ENCODE measurements around the gene PBX4. TPM values are rescaled to one million over a fixed set of nuclear protein-coding genes. Genes with fewer than 3 reads are reported as not detected.

PBX4 gene
- total and polyA plus RNA-seq, 10 of the 15 experiments (the other 5 are each of a cell fraction or from before 2014, with no cell fraction given), result 0.18 to 17.3 (median 4.2) TPM

DNA sequence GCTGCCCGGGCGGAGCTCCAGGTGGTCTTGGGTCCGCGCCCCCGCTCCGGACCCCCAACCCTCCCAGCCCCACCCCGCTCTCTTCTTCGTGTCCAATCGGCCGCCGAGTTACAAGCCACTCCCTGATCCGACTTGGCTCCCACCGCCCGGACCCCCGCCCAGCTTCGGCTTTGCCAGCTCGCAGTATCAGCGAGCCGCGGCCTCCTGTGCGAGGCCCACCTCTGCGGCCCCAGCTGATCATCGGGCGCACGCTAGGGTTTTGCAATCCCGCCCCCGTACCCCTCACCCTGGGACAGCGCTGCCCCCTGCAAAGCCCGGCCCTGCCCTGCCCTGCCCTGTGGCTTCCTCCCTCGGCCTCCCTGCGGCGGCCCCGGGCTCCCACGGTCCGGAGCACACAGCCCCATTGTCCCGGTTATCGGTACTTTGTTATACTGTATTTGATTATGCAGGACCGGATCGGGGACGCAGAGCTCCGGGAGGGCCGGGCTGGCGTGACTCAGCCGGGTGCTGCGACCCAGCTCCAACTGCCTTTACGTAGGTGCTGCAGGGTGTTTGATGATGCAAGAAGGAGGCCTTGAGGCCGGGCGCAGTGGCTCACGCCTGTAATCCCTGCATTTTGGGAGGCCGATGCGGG is 10.1 kb upstream of the PBX4 start:
- H3K27ac ChIP-seq (ENCODE audit: control insufficient read depth, insufficient read depth), result no peak overlapping the region; the same call in 1 of the 2 replicates
- H3K9ac ChIP-seq (ENCODE audit: control insufficient read depth, insufficient read depth, low read length), result peak overlapping the region; percentile 21; the same call in 1 of the 2 replicates
- no peaks in the 10 kb centered on the region for H3K79me2 ChIP-seq (ENCODE audit: control insufficient read depth, insufficient read depth, low read length)
- H3K36me3 ChIP-seq (ENCODE audit: control insufficient read depth in 2 of 2, insufficient read depth in 2 of 2, low read length in 1 of 2), result peaks cover under 1 to 16% of the 10 kb centered on the region in 2 experiments
- POLR2A ChIA-PET, result interaction anchor here (0.5 to 3.0 kb wide), 6 partner anchors 18 to 161 kb away, joined by 3 to 10 read pairs (median 4); no protein-coding TSS in a partner anchor
- FAIRE-seq (peak; percentile 65), ATAC-seq (peak; percentile 52), DNase-seq (ENCODE audit: low read depth, low spot score) (no peak)
- H4K20me1 ChIP-seq (ENCODE audit: control insufficient read depth, insufficient read depth), result no peaks in the 10 kb centered on the region
- 10% methylated on average over 51 of the region's 51 CpGs for WGBS (ENCODE audit: insufficient coverage, insufficient replicate concordance, low lambda C conversion rate, missing lambda C conversion rate)
- BruUV-seq (replicated peaks), result no TSS peak
- H3K4me1 ChIP-seq (ENCODE audit: control insufficient read depth, insufficient read depth, low read length), result 0 out of 2 replicates have a peak, but pooled peaks cover 5% of the 10 kb centered on the region
- CTCF ChIA-PET, result interaction anchor here (0.6 kb wide), 1 partner anchor 259 kb away, joined by 3 read pairs; no protein-coding TSS in a partner anchor
- H3K9me3 ChIP-seq (replicated peaks; ENCODE audit: control insufficient read depth, insufficient read depth, low read length), result no peaks in the 10 kb centered on the region
- RAD21 ChIA-PET (ENCODE audit: unreplicated experiment), result interaction anchor here (0.6 to 0.8 kb wide), 3 partner anchors 11 to 473 kb away, joined by 3 to 4 read pairs (median 3); no protein-coding TSS in a partner anchor
- peak overlapping the region; percentile 82 for H3K4me2 ChIP-seq (ENCODE audit: control insufficient read depth, insufficient read depth)
- H3K27me3 ChIP-seq (replicated peaks in 1 of 2; ENCODE audit: control insufficient read depth in 2 of 2, insufficient read depth in 2 of 2, low read length in 1 of 2), result no peaks in the 10 kb centered on the region
- peak overlapping the region; percentile 57 for H3K4me3 ChIP-seq
- H2AFZ ChIP-seq (ENCODE audit: control insufficient read depth, low read depth, low read length), result peak overlapping the region; percentile 46
- SMC1A ChIA-PET (ENCODE audit: uncharacterized antibody, unreplicated experiment), result interaction anchor here (0.6 to 1.3 kb wide), 4 partner anchors 32 to 97 kb away, joined by 4 to 5 read pairs (median 4); no protein-coding TSS in a partner anchor
- intact Hi-C loops (cut with micrococcal nuclease; ENCODE audit: unreplicated experiment), result no loop called here
- in situ Hi-C loops (cut with MboI), result no loop called here
- TF ChIP-seq, protein P1, sequence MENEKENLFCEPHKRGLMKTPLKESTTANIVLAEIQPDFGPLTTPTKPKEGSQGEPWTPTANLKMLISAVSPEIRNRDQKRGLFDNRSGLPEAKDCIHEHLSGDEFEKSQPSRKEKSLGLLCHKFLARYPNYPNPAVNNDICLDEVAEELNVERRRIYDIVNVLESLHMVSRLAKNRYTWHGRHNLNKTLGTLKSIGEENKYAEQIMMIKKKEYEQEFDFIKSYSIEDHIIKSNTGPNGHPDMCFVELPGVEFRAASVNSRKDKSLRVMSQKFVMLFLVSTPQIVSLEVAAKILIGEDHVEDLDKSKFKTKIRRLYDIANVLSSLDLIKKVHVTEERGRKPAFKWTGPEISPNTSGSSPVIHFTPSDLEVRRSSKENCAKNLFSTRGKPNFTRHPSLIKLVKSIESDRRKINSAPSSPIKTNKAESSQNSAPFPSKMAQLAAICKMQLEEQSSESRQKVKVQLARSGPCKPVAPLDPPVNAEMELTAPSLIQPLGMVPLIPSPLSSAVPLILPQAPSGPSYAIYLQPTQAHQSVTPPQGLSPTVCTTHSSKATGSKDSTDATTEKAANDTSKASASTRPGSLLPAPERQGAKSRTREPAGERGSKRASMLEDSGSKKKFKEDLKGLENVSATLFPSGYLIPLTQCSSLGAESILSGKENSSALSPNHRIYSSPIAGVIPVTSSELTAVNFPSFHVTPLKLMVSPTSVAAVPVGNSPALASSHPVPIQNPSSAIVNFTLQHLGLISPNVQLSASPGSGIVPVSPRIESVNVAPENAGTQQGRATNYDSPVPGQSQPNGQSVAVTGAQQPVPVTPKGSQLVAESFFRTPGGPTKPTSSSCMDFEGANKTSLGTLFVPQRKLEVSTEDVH (IDR thresholded peaks at IDR 0.05; ENCODE audit: low read depth, partially characterized antibody), result no peak
- no peak for TF ChIP-seq SREBF2 (IDR thresholded peaks at IDR 0.05; ENCODE audit: low read length)
- TF ChIP-seq ZNF24 (IDR thresholded peaks at IDR 0.05), result no peak
- no peak for TF ChIP-seq MTA3 (IDR thresholded peaks at IDR 0.05; ENCODE audit: borderline replicate concordance, low read length)
- TF ChIP-seq PAX8 (IDR thresholded peaks at IDR 0.05), result no peak
- no peak for TF ChIP-seq ZNF207 (IDR thresholded peaks at IDR 0.05; ENCODE audit: borderline replicate concordance)
- TF ChIP-seq, protein P2, sequence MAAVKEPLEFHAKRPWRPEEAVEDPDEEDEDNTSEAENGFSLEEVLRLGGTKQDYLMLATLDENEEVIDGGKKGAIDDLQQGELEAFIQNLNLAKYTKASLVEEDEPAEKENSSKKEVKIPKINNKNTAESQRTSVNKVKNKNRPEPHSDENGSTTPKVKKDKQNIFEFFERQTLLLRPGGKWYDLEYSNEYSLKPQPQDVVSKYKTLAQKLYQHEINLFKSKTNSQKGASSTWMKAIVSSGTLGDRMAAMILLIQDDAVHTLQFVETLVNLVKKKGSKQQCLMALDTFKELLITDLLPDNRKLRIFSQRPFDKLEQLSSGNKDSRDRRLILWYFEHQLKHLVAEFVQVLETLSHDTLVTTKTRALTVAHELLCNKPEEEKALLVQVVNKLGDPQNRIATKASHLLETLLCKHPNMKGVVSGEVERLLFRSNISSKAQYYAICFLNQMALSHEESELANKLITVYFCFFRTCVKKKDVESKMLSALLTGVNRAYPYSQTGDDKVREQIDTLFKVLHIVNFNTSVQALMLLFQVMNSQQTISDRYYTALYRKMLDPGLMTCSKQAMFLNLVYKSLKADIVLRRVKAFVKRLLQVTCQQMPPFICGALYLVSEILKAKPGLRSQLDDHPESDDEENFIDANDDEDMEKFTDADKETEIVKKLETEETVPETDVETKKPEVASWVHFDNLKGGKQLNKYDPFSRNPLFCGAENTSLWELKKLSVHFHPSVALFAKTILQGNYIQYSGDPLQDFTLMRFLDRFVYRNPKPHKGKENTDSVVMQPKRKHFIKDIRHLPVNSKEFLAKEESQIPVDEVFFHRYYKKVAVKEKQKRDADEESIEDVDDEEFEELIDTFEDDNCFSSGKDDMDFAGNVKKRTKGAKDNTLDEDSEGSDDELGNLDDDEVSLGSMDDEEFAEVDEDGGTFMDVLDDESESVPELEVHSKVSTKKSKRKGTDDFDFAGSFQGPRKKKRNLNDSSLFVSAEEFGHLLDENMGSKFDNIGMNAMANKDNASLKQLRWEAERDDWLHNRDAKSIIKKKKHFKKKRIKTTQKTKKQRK (IDR thresholded peaks at IDR 0.05; ENCODE audit: low read depth, low read length), result no peak
- no peak for TF ChIP-seq ZSCAN29 (IDR thresholded peaks at IDR 0.05)
- no peak for TF ChIP-seq ETV6 (conservative IDR thresholded peaks at IDR 0.05 in 1 of 2, IDR thresholded peaks at IDR 0.05 in 1 of 2; ENCODE audit: borderline replicate concordance in 1 of 2, low read depth in 1 of 2)
- no peak for TF ChIP-seq PKNOX1 (IDR thresholded peaks at IDR 0.05)
- 0 out of 2 replicates have a peak, but pooled peaks have one; percentile 1 for TF ChIP-seq PAX5 (IDR thresholded peaks at IDR 0.05; ENCODE audit: borderline replicate concordance, low read depth, low read length)
- peak; percentile 16; the same call in 1 of the 2 replicates for TF ChIP-seq POLR2A (IDR thresholded peaks at IDR 0.05; ENCODE audit: low read depth, low read length)
- TF ChIP-seq NR2C1 (IDR thresholded peaks at IDR 0.05), result no peak
- no peak for TF ChIP-seq YBX1 (IDR thresholded peaks at IDR 0.05)
- TF ChIP-seq, protein P3, sequence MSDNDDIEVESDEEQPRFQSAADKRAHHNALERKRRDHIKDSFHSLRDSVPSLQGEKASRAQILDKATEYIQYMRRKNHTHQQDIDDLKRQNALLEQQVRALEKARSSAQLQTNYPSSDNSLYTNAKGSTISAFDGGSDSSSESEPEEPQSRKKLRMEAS (IDR thresholded peaks at IDR 0.05; ENCODE audit: low read depth, low read length), result no peak
- peak in 1 of 2 experiments; percentile 68; a peak in 2 of 3 replicates for TF ChIP-seq EGR1 (IDR thresholded peaks at IDR 0.05; ENCODE audit: borderline replicate concordance in 1 of 2, low read depth in 2 of 2, low read length in 2 of 2)
